ENCODE measurements around the gene PEAR1.

GRCh38 chr1:156937883-156938282 is 44.4 kb downstream of the PEAR1 start:
- TF ChIP-seq EZH2 (IDR thresholded peaks at IDR 0.05) (no peak), POLR2AphosphoS5 (IDR thresholded peaks at IDR 0.05; ENCODE audit: borderline replicate concordance, low read depth, low read length) (no peak), FOXP2 (optimal IDR thresholded peaks at IDR 0.05; ENCODE audit: control extremely low read depth, extremely low read length, insufficient read depth) (no peak)
